HEK293 (cell line): ENCODE measurements around the gene GPALPP1.
A peak's percentile ranks its signal among the peaks of the same experiment; 100 is the strongest.
"Not testable (repeated sequence)": the region's sequence is repeated elsewhere in the genome, so short reads cannot be mapped to it uniquely, and the experiment has no call there.

Experiments
- CTCF ChIA-PET: fragments of 350-600 bp; formaldehyde crosslinking; extraction: SDS; loops from one replicate; lab custom pipeline; 2021; ENCODE audit warnings: antibody characterized with exemption; lab: Yijun Ruan, JAX
- POLR2A ChIA-PET: fragments of 300-600 bp; formaldehyde crosslinking; extraction: SDS; loops from one replicate; lab custom pipeline; 2020; ENCODE audit warnings: antibody characterized with exemption, inconsistent platforms; lab: Yijun Ruan, JAX
- H3K27ac ChIP-seq: fragments of 200-500 bp; sonication (Bioruptor generic); 2 replicates; pipeline ENCODE4 v1.5.1; 2014; ENCODE audit warnings: low read depth, low read length, control low read depth, inconsistent platforms; ENCODE audit errors: extremely low read depth
- H3K36me3 ChIP-seq, 2 experiments: fragments of 200-500 bp in 1 of 2; sonication (Bioruptor generic) in 1 of 2; 1 replicate in 1 of 2; 2 replicates in 1 of 2; pipeline ENCODE4 v1.5.1; 2014 to 2017; ENCODE audit warnings: inconsistent platforms in 2 of 2, low read length in 2 of 2; ENCODE audit not compliant: control insufficient read depth in 2 of 2, insufficient read depth in 1 of 2
- H3K4me1 ChIP-seq: fragments of 200-500 bp; sonication (Bioruptor generic); 2 replicates; pipeline ENCODE4 v1.5.1; 2014; ENCODE audit warnings: mild to moderate bottlenecking, low read length, inconsistent platforms; ENCODE audit not compliant: control insufficient read depth, insufficient read depth
- H3K4me3 ChIP-seq: 2 replicates; pipeline ENCODE4 v1.5.1; 2011; ENCODE audit warnings: low read depth, mild to moderate bottlenecking, control low read depth, low read length, moderate library complexity
- H3K9me3 ChIP-seq: fragments of 200-500 bp; sonication (Bioruptor generic); 2 replicates; pipeline ENCODE4 v1.5.1; 2014; ENCODE audit warnings: low read depth, low read length, inconsistent platforms; ENCODE audit not compliant: control insufficient read depth, insufficient read depth
- FEZF1 ChIP-seq: fragments of 450-650 bp; formaldehyde crosslinking; IDR thresholded peaks from 2 replicates; pipeline ENCODE4 v1.5.1; 2016; ENCODE audit warnings: missing biosample characterization, missing genetic modification characterization
- KLF17 ChIP-seq: fragments of 450-650 bp; formaldehyde crosslinking; IDR thresholded peaks from 2 replicates; pipeline ENCODE4 v1.5.1; 2016; ENCODE audit warnings: missing biosample characterization, missing genetic modification characterization
- MEIS1 ChIP-seq: sonication (generic); formaldehyde crosslinking; IDR thresholded peaks from 2 replicates; pipeline ENCODE4 v1.8.1; 2022; ENCODE audit warnings: missing genetic modification reagents, mild to moderate bottlenecking, borderline replicate concordance
- SETDB1 ChIP-seq: IDR thresholded peaks from one replicate; pipeline ENCODE4 v1.6.1; 2017; ENCODE audit warnings: mild to moderate bottlenecking, low read length, moderate library complexity, mixed read lengths; ENCODE audit not compliant: insufficient read length
- ZBTB1 ChIP-seq: fragments of 450-650 bp; formaldehyde crosslinking; IDR thresholded peaks from 2 replicates; pipeline ENCODE4 v1.5.1; 2016; ENCODE audit warnings: missing biosample characterization, missing genetic modification characterization
- ZBTB21 ChIP-seq: fragments of 450-650 bp; formaldehyde crosslinking; IDR thresholded peaks from 2 replicates; pipeline ENCODE4 v1.5.1; 2017; ENCODE audit warnings: missing biosample characterization, missing genetic modification characterization
- ZBTB7A ChIP-seq: fragments of 450-650 bp; formaldehyde crosslinking; IDR thresholded peaks from 2 replicates; pipeline ENCODE4 v1.5.1; 2016; ENCODE audit warnings: low read depth, missing biosample characterization, missing genetic modification characterization
- ZFHX2 ChIP-seq: fragments of 450-650 bp; formaldehyde crosslinking; conservative IDR thresholded peaks from 2 replicates; pipeline ENCODE4 v1.5.1; 2016; ENCODE audit warnings: missing biosample characterization, missing genetic modification characterization
- ZFP37 ChIP-seq: fragments of 450-650 bp; formaldehyde crosslinking; IDR thresholded peaks from 2 replicates; pipeline ENCODE4 v1.5.1; 2016; ENCODE audit warnings: missing biosample characterization, missing genetic modification characterization
- ZNF132 ChIP-seq: fragments of 450-650 bp; formaldehyde crosslinking; IDR thresholded peaks from 2 replicates; pipeline ENCODE4 v1.5.1; 2017; ENCODE audit warnings: missing biosample characterization, missing genetic modification characterization, borderline replicate concordance
- ZNF18 ChIP-seq: fragments of 450-650 bp; formaldehyde crosslinking; IDR thresholded peaks from 2 replicates; pipeline ENCODE4 v1.5.1; 2016; ENCODE audit warnings: missing biosample characterization, missing genetic modification characterization
- ZNF202 ChIP-seq: fragments of 450-650 bp; formaldehyde crosslinking; IDR thresholded peaks from 2 replicates; pipeline ENCODE4 v1.5.1; 2016; ENCODE audit warnings: missing biosample characterization, missing genetic modification characterization, borderline replicate concordance
- ZNF266 ChIP-seq: fragments of 450-650 bp; formaldehyde crosslinking; IDR thresholded peaks from 2 replicates; pipeline ENCODE4 v1.5.1; 2016; ENCODE audit warnings: missing biosample characterization, missing genetic modification characterization, low read depth
- ZNF350 ChIP-seq: fragments of 450-650 bp; formaldehyde crosslinking; IDR thresholded peaks from 2 replicates; pipeline ENCODE4 v1.5.0; 2017; ENCODE audit warnings: missing biosample characterization, mild to moderate bottlenecking, missing genetic modification characterization
- ZNF354C ChIP-seq: fragments of 450-650 bp; formaldehyde crosslinking; IDR thresholded peaks from 2 replicates; pipeline ENCODE4 v1.5.1; 2016; ENCODE audit warnings: missing biosample characterization, missing genetic modification characterization, low read depth, borderline replicate concordance
- ZNF433 ChIP-seq: fragments of 450-650 bp; formaldehyde crosslinking; IDR thresholded peaks from 2 replicates; pipeline ENCODE4 v1.5.1; 2016; ENCODE audit warnings: missing biosample characterization, missing genetic modification characterization, low read depth
- ZNF48 ChIP-seq: fragments of 450-650 bp; formaldehyde crosslinking; IDR thresholded peaks from 2 replicates; pipeline ENCODE4 v1.5.1; 2016; ENCODE audit warnings: missing biosample characterization, missing genetic modification characterization
- ZNF514 ChIP-seq: fragments of 450-650 bp; formaldehyde crosslinking; IDR thresholded peaks from 2 replicates; pipeline ENCODE4 v1.5.1; 2016; ENCODE audit warnings: missing biosample characterization, missing genetic modification characterization
- ZNF529 ChIP-seq: fragments of 450-650 bp; formaldehyde crosslinking; IDR thresholded peaks from 2 replicates; pipeline ENCODE4 v1.5.1; 2017; ENCODE audit warnings: missing genetic modification characterization, missing biosample characterization; ENCODE audit not compliant: insufficient replicate concordance
- ZNF548 ChIP-seq: fragments of 450-650 bp; formaldehyde crosslinking; IDR thresholded peaks from 2 replicates; pipeline ENCODE4 v1.5.1; 2016; ENCODE audit warnings: missing biosample characterization, missing genetic modification characterization
- ZNF560 ChIP-seq: fragments of 450-650 bp; formaldehyde crosslinking; IDR thresholded peaks from 2 replicates; pipeline ENCODE4 v1.5.1; 2017; ENCODE audit warnings: missing biosample characterization, missing genetic modification characterization, borderline replicate concordance
- ZNF585B ChIP-seq: fragments of 450-650 bp; formaldehyde crosslinking; IDR thresholded peaks from 2 replicates; pipeline ENCODE4 v1.5.1; 2016; ENCODE audit warnings: missing biosample characterization, missing genetic modification characterization
- ZNF623 ChIP-seq: fragments of 450-650 bp; formaldehyde crosslinking; IDR thresholded peaks from 2 replicates; pipeline ENCODE4 v1.5.1; 2016; ENCODE audit warnings: missing biosample characterization, missing genetic modification characterization
- ZNF629 ChIP-seq: fragments of 450-650 bp; formaldehyde crosslinking; IDR thresholded peaks from 2 replicates; pipeline ENCODE4 v1.5.1; 2017; ENCODE audit warnings: missing biosample characterization, missing genetic modification characterization
- ZNF664 ChIP-seq: fragments of 450-650 bp; formaldehyde crosslinking; IDR thresholded peaks from 2 replicates; pipeline ENCODE4 v1.5.1; 2016; ENCODE audit warnings: missing biosample characterization, missing genetic modification characterization
- ZNF837 ChIP-seq: fragments of 450-650 bp; formaldehyde crosslinking; IDR thresholded peaks from 2 replicates; pipeline ENCODE4 v1.5.1; 2016; ENCODE audit warnings: missing biosample characterization, missing genetic modification characterization
- TF ChIP-seq, protein P1 (sequence below): fragments of 450-650 bp; formaldehyde crosslinking; IDR thresholded peaks from 2 replicates; pipeline ENCODE4 v1.5.1; 2016; ENCODE audit warnings: missing biosample characterization, missing genetic modification characterization
- TF ChIP-seq, protein P2 (sequence below): fragments of 450-650 bp; formaldehyde crosslinking; IDR thresholded peaks from 2 replicates; pipeline ENCODE4 v1.5.1; 2016; ENCODE audit warnings: missing biosample characterization, missing genetic modification characterization, borderline replicate concordance

GPALPP1 gene

DNA sequence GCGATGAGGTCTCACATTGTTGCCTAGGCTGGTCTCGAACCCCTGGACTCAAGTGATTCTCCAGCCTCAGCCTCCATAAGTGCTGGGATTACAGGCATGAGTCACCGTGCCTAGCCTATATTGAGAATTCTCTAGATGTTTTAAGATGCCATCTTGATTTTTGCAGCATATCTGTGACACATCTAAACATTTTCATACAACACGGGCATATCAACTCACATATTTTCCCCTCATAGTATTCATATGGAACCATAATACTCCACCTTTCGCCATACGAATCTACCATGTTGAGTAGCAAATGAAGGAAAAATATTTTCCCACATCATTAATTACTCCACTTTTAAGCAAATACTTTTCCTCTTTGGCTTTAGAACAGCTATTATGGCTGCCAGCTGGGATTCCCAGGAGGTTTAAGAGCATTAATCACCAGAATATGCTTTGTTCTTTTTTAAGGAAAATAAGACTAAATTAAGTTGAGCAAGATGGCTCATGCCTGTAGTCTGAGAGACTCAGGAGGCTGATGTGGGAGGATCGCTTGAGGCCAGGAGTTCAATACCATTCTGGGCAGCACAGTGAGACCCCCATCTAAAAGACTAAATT lies 74.0 kb downstream of the GPALPP1 start:
- Histone ChIP-seq H3K4me1 (no peaks in the 10 kb centered on the region), H3K36me3 (no peaks in the 10 kb centered on the region)
- TF ChIP-seq ZFHX2 (tag by site-specific recombination) (no peak), ZBTB7A (tag by site-specific recombination) (no peak), KLF17 (no peak), SETDB1 (no peak), MEIS1 (CRISPR knock-in tag) (no peak), ZNF350 (tag by site-specific recombination) (no peak), ZNF548 (tag by site-specific recombination) (no peak), ZNF266 (tag by site-specific recombination) (no peak), ZNF48 (no peak), FEZF1 (tag by site-specific recombination) (no peak), ZNF629 (tag by site-specific recombination) (no peak), ZNF132 (tag by site-specific recombination) (no peak), ZNF18 (tag by site-specific recombination) (no peak), ZNF837 (tag by site-specific recombination) (no peak), ZNF585B (tag by site-specific recombination) (no peak)
- TF ChIP-seq, protein P1, sequence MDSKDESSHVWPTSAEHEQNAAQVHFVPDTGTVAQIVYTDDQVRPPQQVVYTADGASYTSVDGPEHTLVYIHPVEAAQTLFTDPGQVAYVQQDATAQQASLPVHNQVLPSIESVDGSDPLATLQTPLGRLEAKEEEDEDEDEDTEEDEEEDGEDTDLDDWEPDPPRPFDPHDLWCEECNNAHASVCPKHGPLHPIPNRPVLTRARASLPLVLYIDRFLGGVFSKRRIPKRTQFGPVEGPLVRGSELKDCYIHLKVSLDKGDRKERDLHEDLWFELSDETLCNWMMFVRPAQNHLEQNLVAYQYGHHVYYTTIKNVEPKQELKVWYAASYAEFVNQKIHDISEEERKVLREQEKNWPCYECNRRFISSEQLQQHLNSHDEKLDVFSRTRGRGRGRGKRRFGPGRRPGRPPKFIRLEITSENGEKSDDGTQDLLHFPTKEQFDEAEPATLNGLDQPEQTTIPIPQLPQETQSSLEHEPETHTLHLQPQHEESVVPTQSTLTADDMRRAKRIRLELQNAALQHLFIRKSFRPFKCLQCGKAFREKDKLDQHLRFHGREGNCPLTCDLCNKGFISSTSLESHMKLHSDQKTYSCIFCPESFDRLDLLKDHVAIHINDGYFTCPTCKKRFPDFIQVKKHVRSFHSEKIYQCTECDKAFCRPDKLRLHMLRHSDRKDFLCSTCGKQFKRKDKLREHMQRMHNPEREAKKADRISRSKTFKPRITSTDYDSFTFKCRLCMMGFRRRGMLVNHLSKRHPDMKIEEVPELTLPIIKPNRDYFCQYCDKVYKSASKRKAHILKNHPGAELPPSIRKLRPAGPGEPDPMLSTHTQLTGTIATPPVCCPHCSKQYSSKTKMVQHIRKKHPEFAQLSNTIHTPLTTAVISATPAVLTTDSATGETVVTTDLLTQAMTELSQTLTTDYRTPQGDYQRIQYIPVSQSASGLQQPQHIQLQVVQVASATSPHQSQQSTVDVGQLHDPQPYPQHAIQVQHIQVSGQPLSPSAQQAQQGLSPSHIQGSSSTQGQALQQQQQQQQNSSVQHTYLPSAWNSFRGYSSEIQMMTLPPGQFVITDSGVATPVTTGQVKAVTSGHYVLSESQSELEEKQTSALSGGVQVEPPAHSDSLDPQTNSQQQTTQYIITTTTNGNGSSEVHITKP (tag by site-specific recombination), result no peak
- TF ChIP-seq, all 188 proteins: peak for 0
- CTCF ChIA-PET, result no interaction called here
- H3K9me3 ChIP-seq, result no peaks in the 10 kb centered on the region
- H3K27ac ChIP-seq, result no peak overlapping the region
- no peak overlapping the region for H3K4me3 ChIP-seq
- POLR2A ChIA-PET, result no interaction called here

DNA sequence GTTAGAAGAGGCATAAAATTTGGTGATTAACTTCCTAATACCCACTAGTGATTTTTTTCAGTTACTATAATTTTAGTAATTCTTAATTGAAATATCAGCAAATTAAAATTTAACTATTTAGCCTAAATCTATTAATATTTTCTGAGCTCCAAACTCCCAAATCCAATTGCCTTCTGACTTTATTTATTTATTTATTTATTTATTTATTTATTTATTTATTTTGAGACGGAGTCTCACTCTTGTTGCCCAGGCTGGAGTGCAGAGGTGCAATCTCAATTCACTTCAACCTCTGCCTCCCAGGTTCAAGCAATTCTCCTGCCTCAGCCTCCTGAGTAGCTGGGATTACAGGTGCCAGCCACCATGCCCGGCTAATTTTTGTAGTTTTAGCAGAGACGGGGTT lies 74.6 kb downstream of the GPALPP1 start:
- POLR2A ChIA-PET, H3K27ac ChIP-seq, H3K4me1 ChIP-seq, H3K4me3 ChIP-seq, H3K9me3 ChIP-seq, H3K36me3 ChIP-seq: not testable (repeated sequence)
- CTCF ChIA-PET, result interaction anchor here (0.6 kb wide), 2 partner anchors 29 to 1076 kb away, joined by 3 read pairs; no protein-coding TSS in a partner anchor
- peak; percentile 91 for TF ChIP-seq ZNF433 (tag by site-specific recombination)
- peak; percentile 59 for TF ChIP-seq ZNF664 (tag by site-specific recombination)
- 0 out of 2 replicates have a peak, but pooled peaks have one; percentile 41 for TF ChIP-seq ZNF354C
- peak; percentile 83; the same call in 1 of the 2 replicates for TF ChIP-seq ZNF514 (tag by site-specific recombination)
- TF ChIP-seq FEZF1 (tag by site-specific recombination), result peak; percentile 10; the same call in 1 of the 2 replicates
- peak; percentile 82 for TF ChIP-seq ZBTB1 (tag by site-specific recombination)
- TF ChIP-seq, protein P2, sequence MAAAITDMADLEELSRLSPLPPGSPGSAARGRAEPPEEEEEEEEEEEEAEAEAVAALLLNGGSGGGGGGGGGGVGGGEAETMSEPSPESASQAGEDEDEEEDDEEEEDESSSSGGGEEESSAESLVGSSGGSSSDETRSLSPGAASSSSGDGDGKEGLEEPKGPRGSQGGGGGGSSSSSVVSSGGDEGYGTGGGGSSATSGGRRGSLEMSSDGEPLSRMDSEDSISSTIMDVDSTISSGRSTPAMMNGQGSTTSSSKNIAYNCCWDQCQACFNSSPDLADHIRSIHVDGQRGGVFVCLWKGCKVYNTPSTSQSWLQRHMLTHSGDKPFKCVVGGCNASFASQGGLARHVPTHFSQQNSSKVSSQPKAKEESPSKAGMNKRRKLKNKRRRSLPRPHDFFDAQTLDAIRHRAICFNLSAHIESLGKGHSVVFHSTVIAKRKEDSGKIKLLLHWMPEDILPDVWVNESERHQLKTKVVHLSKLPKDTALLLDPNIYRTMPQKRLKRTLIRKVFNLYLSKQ (tag by site-specific recombination), result peak; percentile 91; the same call in 1 of the 2 replicates
- peak; percentile 61 for TF ChIP-seq ZNF529 (tag by site-specific recombination)
- peak; percentile 96 for TF ChIP-seq ZNF202 (tag by site-specific recombination)
- TF ChIP-seq ZFP37 (tag by site-specific recombination), result 0 out of 2 replicates have a peak, but pooled peaks have one; percentile 32
- peak; percentile 46 for TF ChIP-seq ZBTB21 (tag by site-specific recombination)
- peak; percentile 60; the same call in 1 of the 2 replicates for TF ChIP-seq ZNF266 (tag by site-specific recombination)
- peak; percentile 68 for TF ChIP-seq ZNF623 (tag by site-specific recombination)
- TF ChIP-seq ZNF560, result 0 out of 2 replicates have a peak, but pooled peaks have one; percentile 44
